ENCODE results near the gene SECISBP2L.

The SECISBP2L gene

GRCh38 chr15:49064884-49065283 lies 18.6 kb upstream of the SECISBP2L start:
- no peak for ATAC-seq (replicated peaks)
- H3K27me3 Mint-ChIP-seq, result peaks cover 8 to 12% of the 10 kb centered on the region in 2 donors
- H3K9me3 Mint-ChIP-seq, result peaks cover 0 to under 1% of the 10 kb centered on the region in 2 donors
- no peak overlapping the region for H3K27ac Mint-ChIP-seq
- no peak overlapping the region for H3K4me3 Mint-ChIP-seq
- no peaks in the 10 kb centered on the region for H3K4me1 Mint-ChIP-seq
- no peaks in the 10 kb centered on the region for H3K36me3 Mint-ChIP-seq
- no peak for DNase-seq

GRCh38 chr15:49064281-49064653 lies 18.0 kb upstream of the SECISBP2L start:
- no peak for DNase-seq
- Mint-ChIP-seq H3K4me1 (no peaks in the 10 kb centered on the region), H3K9me3 (no peaks in the 10 kb centered on the region), H3K4me3 (no peak overlapping the region), H3K27me3 (peaks cover 2 to 5% of the 10 kb centered on the region in 2 donors), H3K27ac (no peak overlapping the region), H3K36me3 (no peaks in the 10 kb centered on the region)
- no peak for ATAC-seq (replicated peaks)

GRCh38 chr15:49063402-49064280 lies 17.4 kb upstream of the SECISBP2L start:
- Mint-ChIP-seq H3K27ac (no peak overlapping the region), H3K36me3 (no peaks in the 10 kb centered on the region), H3K9me3 (no peaks in the 10 kb centered on the region), H3K4me1 (no peaks in the 10 kb centered on the region), H3K4me3 (no peak overlapping the region), H3K27me3 (peaks cover 0 to 4% of the 10 kb centered on the region in 2 donors)
- DNase-seq (no peak), ATAC-seq (replicated peaks) (no peak)

GRCh38 chr15:49062900-49063299 lies 16.7 kb upstream of the SECISBP2L start:
- DNase-seq, result no peak
- H3K36me3 Mint-ChIP-seq, result no peaks in the 10 kb centered on the region
- no peaks in the 10 kb centered on the region for H3K4me1 Mint-ChIP-seq
- H3K27me3 Mint-ChIP-seq, result peaks cover 0 to 3% of the 10 kb centered on the region in 2 donors
- no peak overlapping the region for H3K4me3 Mint-ChIP-seq
- H3K9me3 Mint-ChIP-seq, result no peaks in the 10 kb centered on the region
- ATAC-seq (replicated peaks), result no peak
- no peak overlapping the region for H3K27ac Mint-ChIP-seq

- no peaks in the 10 kb centered on the region for H3K9me3 Mint-ChIP-seq
- ATAC-seq (replicated peaks), result no peak
- no peak overlapping the region for H3K27ac Mint-ChIP-seq
- H3K4me3 Mint-ChIP-seq, result no peak overlapping the region
- no peaks in the 10 kb centered on the region for H3K36me3 Mint-ChIP-seq
- H3K27me3 Mint-ChIP-seq, result no peaks in the 10 kb centered on the region
- H3K4me1 Mint-ChIP-seq, result no peaks in the 10 kb centered on the region
- no peak for DNase-seq
These were observed 14.7 kb upstream of the SECISBP2L start for GRCh38 chr15:49060710-49061495.

DNA sequence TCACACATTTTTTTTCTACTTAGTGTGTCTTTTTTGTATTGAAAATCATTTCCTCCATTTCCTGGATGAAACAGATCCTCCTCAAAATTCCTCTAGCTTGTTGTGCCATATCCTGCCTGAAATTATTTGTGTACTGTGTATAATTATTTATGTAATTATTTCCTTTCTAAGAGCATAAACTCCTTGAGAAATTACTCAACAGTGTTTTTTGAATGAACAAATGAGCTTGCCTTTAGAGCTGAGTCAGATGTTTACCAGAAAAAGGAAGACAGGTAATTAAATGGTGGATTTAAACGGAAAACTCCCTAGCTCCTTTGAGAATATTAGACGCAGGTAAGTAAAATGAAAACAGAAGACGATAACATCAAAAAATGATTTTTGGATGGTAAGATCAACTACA lies 13.2 kb upstream of the SECISBP2L start:
- H3K4me1 Mint-ChIP-seq, result no peaks in the 10 kb centered on the region
- no peaks in the 10 kb centered on the region for H3K9me3 Mint-ChIP-seq
- no peaks in the 10 kb centered on the region for H3K36me3 Mint-ChIP-seq
- ATAC-seq (replicated peaks), result no peak
- DNase-seq, result no peak
- no peaks in the 10 kb centered on the region for H3K27me3 Mint-ChIP-seq
- H3K4me3 Mint-ChIP-seq, result no peak overlapping the region
- no peak overlapping the region for H3K27ac Mint-ChIP-seq

- H3K36me3 Mint-ChIP-seq, result no peaks in the 10 kb centered on the region
- ATAC-seq (replicated peaks) (no peak), DNase-seq (no peak)
- no peak overlapping the region for H3K4me3 Mint-ChIP-seq
- no peaks in the 10 kb centered on the region for H3K9me3 Mint-ChIP-seq
- no peaks in the 10 kb centered on the region for H3K4me1 Mint-ChIP-seq
- no peak overlapping the region for H3K27ac Mint-ChIP-seq
- no peaks in the 10 kb centered on the region for H3K27me3 Mint-ChIP-seq
These were observed 12.3 kb upstream of the SECISBP2L start for GRCh38 chr15:49058559-49058958.

- no peak overlapping the region for H3K4me3 Mint-ChIP-seq
- DNase-seq, result no peak
- no peak overlapping the region for H3K27ac Mint-ChIP-seq
- no peaks in the 10 kb centered on the region for H3K4me1 Mint-ChIP-seq
- peaks cover under 1 to 3% of the 10 kb centered on the region in 2 donors for H3K36me3 Mint-ChIP-seq
- H3K9me3 Mint-ChIP-seq, result peaks cover 3 to 9% of the 10 kb centered on the region in 2 donors
- no peak for ATAC-seq (replicated peaks)
- H3K27me3 Mint-ChIP-seq, result no peaks in the 10 kb centered on the region
These were observed 9.4 kb upstream of the SECISBP2L start for GRCh38 chr15:49055630-49056029.

DNA sequence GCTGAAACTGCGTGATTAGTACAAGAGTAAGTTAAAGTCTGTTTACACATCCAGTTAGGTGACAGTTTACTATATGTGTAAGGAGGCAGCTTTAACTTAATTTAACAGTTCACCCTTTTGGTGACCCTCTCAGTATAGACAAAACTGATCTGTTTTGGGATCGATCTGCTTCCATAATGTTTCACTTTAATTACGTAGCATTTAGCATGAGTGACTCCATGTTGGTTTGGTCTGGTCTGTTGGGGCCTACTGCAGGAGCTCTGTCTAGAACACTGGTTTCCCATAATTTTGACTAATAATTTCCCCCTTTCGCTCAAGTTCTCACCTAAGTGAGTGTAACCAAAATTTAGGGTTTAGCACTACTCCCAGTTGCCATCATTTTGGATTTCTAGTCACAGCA lies 6.4 kb upstream of the SECISBP2L start:
- DNase-seq (no peak), ATAC-seq (replicated peaks) (no peak)
- H3K9me3 Mint-ChIP-seq, result peaks cover 6 to 9% of the 10 kb centered on the region in 2 donors
- no peak overlapping the region for H3K27ac Mint-ChIP-seq
- H3K27me3 Mint-ChIP-seq, result no peaks in the 10 kb centered on the region
- H3K4me3 Mint-ChIP-seq, result no peak overlapping the region
- peaks cover 0 to 4% of the 10 kb centered on the region in 2 donors for H3K4me1 Mint-ChIP-seq
- H3K36me3 Mint-ChIP-seq, result peaks cover 3% of the 10 kb centered on the region in 2 donors

- DNase-seq, result no peak
- H3K27me3 Mint-ChIP-seq, result no peaks in the 10 kb centered on the region
- H3K4me1 Mint-ChIP-seq, result peaks cover 10 to 20% of the 10 kb centered on the region in 2 donors
- peaks cover 6 to 9% of the 10 kb centered on the region in 2 donors for H3K9me3 Mint-ChIP-seq
- H3K27ac Mint-ChIP-seq, result no peak overlapping the region
- peaks cover 5 to 6% of the 10 kb centered on the region in 2 donors for H3K36me3 Mint-ChIP-seq
- H3K4me3 Mint-ChIP-seq, result no peak overlapping the region
- no peak for ATAC-seq (replicated peaks)
These were observed 1.2 kb upstream of the SECISBP2L start for GRCh38 chr15:49047456-49047855.

DNA sequence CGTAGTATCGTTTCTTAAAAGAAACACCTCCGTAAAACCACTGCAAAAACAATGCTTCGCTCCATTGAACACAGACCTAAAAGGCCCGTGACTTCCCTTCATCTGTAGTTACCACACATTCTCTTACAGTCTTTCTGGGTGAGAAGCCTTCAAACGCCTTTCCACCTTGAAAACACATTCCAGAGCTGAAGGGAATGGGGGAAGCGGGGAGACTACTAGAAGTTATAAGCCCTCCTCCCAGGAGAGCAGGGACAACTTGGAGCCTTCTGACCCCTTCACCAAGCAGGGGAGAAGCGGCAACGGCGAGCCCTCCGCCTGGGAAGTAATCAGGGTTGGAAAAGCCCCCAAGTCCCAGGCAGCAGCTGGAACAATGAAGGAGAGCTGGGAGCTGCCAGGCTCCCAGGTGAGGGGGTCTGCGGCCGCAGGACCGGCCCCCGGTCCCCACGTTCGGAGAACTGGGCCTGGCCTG lies 461 bp downstream of the SECISBP2L start:
- ATAC-seq (replicated peaks) (peak; percentile 58 to 61), DNase-seq (peak; percentile 31)
- peak overlapping the region; percentile 95 to 96 for H3K4me3 Mint-ChIP-seq
- H3K36me3 Mint-ChIP-seq, result peaks cover 6 to 13% of the 10 kb centered on the region in 2 donors
- peaks cover 0 to 3% of the 10 kb centered on the region in 2 donors for H3K9me3 Mint-ChIP-seq
- peaks cover 17 to 33% of the 10 kb centered on the region in 2 donors for H3K4me1 Mint-ChIP-seq
- no peaks in the 10 kb centered on the region for H3K27me3 Mint-ChIP-seq
- H3K27ac Mint-ChIP-seq, result peak overlapping the region; percentile 97

DNA sequence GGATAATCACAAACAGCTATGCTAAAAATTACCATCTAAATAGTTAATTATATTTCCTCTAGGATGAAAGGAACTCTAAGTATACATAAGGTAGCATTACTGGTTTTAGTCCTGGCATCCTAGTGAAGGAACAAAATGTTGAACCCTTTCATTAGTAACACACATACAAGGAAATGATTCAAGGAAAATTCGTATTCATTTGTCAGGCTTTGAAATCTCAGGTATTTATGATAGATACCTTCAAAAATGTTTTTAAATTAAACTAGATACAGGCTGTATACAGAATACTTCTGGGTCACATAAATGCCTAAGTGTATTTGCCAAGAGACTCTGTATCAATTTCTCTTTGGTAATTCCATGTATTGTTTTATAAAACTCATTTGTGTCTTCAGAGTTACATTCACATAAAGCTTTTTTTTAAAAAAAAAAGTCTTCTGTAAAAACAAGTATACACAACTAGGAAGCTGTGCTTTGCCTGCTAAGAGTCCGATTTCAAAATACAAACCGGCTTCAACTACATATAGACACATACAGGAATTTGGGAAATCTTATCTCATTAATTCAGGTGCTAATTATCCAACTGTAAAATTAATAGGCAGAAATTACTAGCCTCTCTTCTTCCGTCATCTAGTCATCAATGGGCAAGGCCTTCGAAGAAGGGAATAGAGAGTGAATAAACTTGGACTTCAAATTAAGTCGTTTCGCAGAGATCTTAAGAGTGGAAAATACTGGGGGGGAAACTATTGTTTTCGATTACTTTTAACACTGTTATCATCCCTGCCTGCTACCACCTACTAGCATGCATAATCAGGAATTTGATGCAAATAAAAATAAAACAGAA lies 1.3 kb downstream of the SECISBP2L start:
- Mint-ChIP-seq H3K9me3 (no peaks in the 10 kb centered on the region), H3K4me3 (peak overlapping the region; percentile 95 to 96), H3K27me3 (no peaks in the 10 kb centered on the region), H3K36me3 (peaks cover 6 to 11% of the 10 kb centered on the region in 2 donors), H3K4me1 (peaks cover 17 to 36% of the 10 kb centered on the region in 2 donors), H3K27ac (peak overlapping the region; percentile 97)
- no peak for DNase-seq
- ATAC-seq (replicated peaks), result no peak

- Mint-ChIP-seq H3K27ac (no peak overlapping the region), H3K9me3 (no peaks in the 10 kb centered on the region), H3K4me3 (peak overlapping the region in 1 of 2 donors; percentile 95), H3K27me3 (no peaks in the 10 kb centered on the region), H3K4me1 (peaks cover 16 to 42% of the 10 kb centered on the region in 2 donors), H3K36me3 (peaks cover 9 to 11% of the 10 kb centered on the region in 2 donors)
- DNase-seq (no peak), ATAC-seq (replicated peaks) (no peak)
These were observed 2.2 kb downstream of the SECISBP2L start for GRCh38 chr15:49044002-49044401.

DNA sequence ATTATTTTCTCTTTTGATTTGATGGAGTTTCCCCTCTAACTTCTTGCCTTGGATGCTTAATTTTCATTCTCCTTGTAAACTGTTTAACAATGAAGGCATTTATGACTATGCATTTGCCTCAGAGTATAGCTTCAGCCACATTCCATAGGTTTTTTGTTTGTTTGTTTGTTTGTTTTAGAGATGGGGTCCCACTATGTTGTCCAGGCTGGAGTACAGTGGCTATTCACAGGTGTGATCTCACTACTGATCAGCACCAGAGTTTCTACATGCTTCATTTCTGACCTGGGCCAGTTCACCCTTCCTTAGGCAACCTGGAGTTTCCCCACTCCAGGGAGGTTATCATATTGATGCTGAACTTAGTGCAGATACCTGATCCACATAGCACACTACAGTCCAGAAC lies 4.1 kb downstream of the SECISBP2L start:
- no peaks in the 10 kb centered on the region for H3K27me3 Mint-ChIP-seq
- peak overlapping the region; percentile 56 for H3K27ac Mint-ChIP-seq
- H3K4me1 Mint-ChIP-seq, result peaks cover 16 to 47% of the 10 kb centered on the region in 2 donors
- no peak for ATAC-seq (replicated peaks)
- DNase-seq, result no peak
- H3K36me3 Mint-ChIP-seq, result peaks cover 9 to 11% of the 10 kb centered on the region in 2 donors
- H3K9me3 Mint-ChIP-seq, result no peaks in the 10 kb centered on the region
- H3K4me3 Mint-ChIP-seq, result peak overlapping the region in 1 of 2 donors; percentile 1

Data from stimulated activated naive B cell treated with anti-CD40 and anti-IgM and Interleukin-4, amounts not matched to agents 10 μg/mL and 1 μg/mL and 100 μg/mL, for 72 hours (primary cell).